A549 (cell line): ENCODE results near the gene SNX27. TPM values are rescaled to one million over a fixed set of nuclear protein-coding genes. Genes with fewer than 3 reads are reported as not detected.
"Not testable (repeated sequence)": the region's sequence is repeated elsewhere in the genome, so short reads cannot be mapped to it uniquely, and the experiment has no call there.

Source experiments
- ATAC-seq, 2 experiments: fragments of 200-7000 bp in 1 of 2; fragments of >200 bp in 1 of 2; cut with Nextera tagmentation in 1 of 2; cut with Tn5 transposase in 1 of 2; 3 replicates each; pipeline versions ENCODE4 v1.8.0 to v1.9.1; 2018 to 2020; ENCODE audit warnings: mild to moderate bottlenecking in 1 of 2, moderate library complexity in 1 of 2
- CTCF ChIA-PET: fragments of 300-600 bp; sonication (Branson Sonifier 250); formaldehyde crosslinking; extraction: SDS; loops from one replicate; lab custom pipeline; 2021; ENCODE audit warnings: antibody characterized with exemption, inconsistent platforms; lab: Yijun Ruan, JAX
- POLR2A ChIA-PET: fragments of 350-600 bp; formaldehyde crosslinking; extraction: SDS; loops from one replicate; lab custom pipeline; 2021; ENCODE audit warnings: antibody characterized with exemption, inconsistent platforms; lab: Yijun Ruan, JAX
- DNase-seq, 2 experiments: peaks; one replicate each; pipeline versions ENCODE4 v3.0.0 to v3.0.0-alpha.2; 2011 to 2016; ENCODE audit warnings: low read depth in 1 of 2, low spot score in 1 of 2
- FAIRE-seq: peaks from 2 replicates; lab custom pipeline; 2011; peaks lifted over from hg19 to GRCh38; lab: Jason Lieb, UNC
- H3K27ac ChIP-seq, 2 experiments: fragments of >200 bp; sonication (Bioruptor Twin); formaldehyde crosslinking; 3 replicates each; pipeline ENCODE4 v1.5.1; 2016 to 2017
- H3K4me1 ChIP-seq: fragments of >200 bp; sonication (Bioruptor Twin); formaldehyde crosslinking; 3 replicates; pipeline ENCODE4 v1.6.1; 2016
- H3K4me2 ChIP-seq: fragments of >200 bp; sonication (Bioruptor Twin); formaldehyde crosslinking; 3 replicates; pipeline ENCODE4 v1.6.1; 2016
- H3K4me3 ChIP-seq: fragments of >200 bp; sonication (Bioruptor Twin); formaldehyde crosslinking; 3 replicates; pipeline ENCODE4 v1.5.1; 2016
- H3K9me3 ChIP-seq: fragments of >200 bp; sonication (Bioruptor Twin); formaldehyde crosslinking; 3 replicates; pipeline ENCODE4 v1.6.1; 2016
- CHD2 ChIP-seq: fragments of 150-350 bp; IDR thresholded peaks from 2 replicates; pipeline ENCODE4 v1.6.1; 2014; ENCODE audit warnings: low read length; ENCODE audit not compliant: partially characterized antibody
- EHF ChIP-seq: fragments of 250-450 bp; sonication (Bioruptor Pico); IDR thresholded peaks from 2 replicates; pipeline ENCODE4 v1.5.0; 2020; ENCODE audit warnings: mild to moderate bottlenecking
- EHMT2 ChIP-seq: fragments of 200-600 bp; sonication (generic); IDR thresholded peaks from 2 replicates; pipeline ENCODE4 v1.6.1; 2016; ENCODE audit warnings: antibody characterized with exemption, low read depth, mild to moderate bottlenecking, moderate library complexity
- ESRRA ChIP-seq: fragments of 150-350 bp; IDR thresholded peaks from 2 replicates; pipeline ENCODE4 v1.6.1; 2014; ENCODE audit warnings: mild to moderate bottlenecking, low read length, borderline replicate concordance
- GATA3 ChIP-seq: IDR thresholded peaks from 2 replicates; pipeline ENCODE4 v1.6.1; 2012; ENCODE audit warnings: borderline replicate concordance
- HOXB5 ChIP-seq: fragments of 250-450 bp; sonication (Bioruptor Pico); IDR thresholded peaks from 2 replicates; pipeline ENCODE4 v1.5.0; 2020; ENCODE audit warnings: mild to moderate bottlenecking, moderate library complexity
- JUN ChIP-seq, 2 experiments: fragments of >200 bp; sonication (Bioruptor Twin); formaldehyde crosslinking; IDR thresholded peaks; 2 replicates in 1 of 2; 3 replicates in 1 of 2; pipeline ENCODE4 v1.6.1; 2016 to 2017
- KDM5A ChIP-seq: fragments of 200-600 bp; sonication (generic); IDR thresholded peaks from 2 replicates; pipeline ENCODE4 v1.6.1; 2016; ENCODE audit warnings: antibody characterized with exemption, mild to moderate bottlenecking
- MAFK ChIP-seq: fragments of 450-650 bp; IDR thresholded peaks from 2 replicates; pipeline ENCODE4 v1.6.1; 2014; ENCODE audit not compliant: partially characterized antibody
- PHF8 ChIP-seq: fragments of 200-600 bp; sonication (generic); IDR thresholded peaks from 2 replicates; pipeline ENCODE4 v1.6.1; 2016; ENCODE audit warnings: low read depth, mild to moderate bottlenecking, antibody characterized with exemption, moderate library complexity, borderline replicate concordance
- POLR2AphosphoS2 ChIP-seq: conservative IDR thresholded peaks from 2 replicates; pipeline ENCODE4 v1.6.1; 2012; ENCODE audit warnings: low read length, improper control_type of control experiment, inconsistent platforms
- SREBF2 ChIP-seq: fragments of 450-650 bp; IDR thresholded peaks from 2 replicates; pipeline ENCODE4 v1.6.1; 2014; ENCODE audit warnings: mild to moderate bottlenecking, moderate library complexity
- ZFP36 ChIP-seq: fragments of 450-650 bp; IDR thresholded peaks from 2 replicates; pipeline ENCODE4 v1.6.1; 2014; ENCODE audit warnings: borderline replicate concordance; ENCODE audit not compliant: partially characterized antibody
- ZSCAN20 ChIP-seq: fragments of 250-450 bp; sonication (Bioruptor Pico); IDR thresholded peaks from 2 replicates; pipeline ENCODE4 v1.8.0; 2022; ENCODE audit warnings: mild to moderate bottlenecking, moderate library complexity
- WGBS: methylation state at CpG from one replicate; pipeline ENCODE4 v1.1.6; 2017; ENCODE audit errors: missing lambda C conversion rate; 5-methylcytosine and 5-hydroxymethylcytosine counted together
- polyA plus RNA-seq, 4 experiments: library from polyadenylated mRNA; depleted of rRNA in 3 of 4; stranded (reverse); fragments of >200 nt; fragmentation: RNase III in 1 of 4; extraction: RNeasy Plus Mini Kit Qiagen cat#74134 plus additional on column Dnase treatment in 1 of 4; gene quantifications; 2 replicates in 3 of 4; 3 replicates in 1 of 4; pipeline ENCODE4 v1.2.3, GENCODE V29; 2011 to 2017
- TF ChIP-seq, protein P1 (sequence below): fragments of 200-600 bp; sonication (generic); IDR thresholded peaks from 2 replicates; pipeline ENCODE4 v1.6.1; 2016; ENCODE audit warnings: antibody characterized with exemption, mild to moderate bottlenecking, moderate library complexity
- TF ChIP-seq, protein P2 (sequence below): fragments of 150-350 bp; IDR thresholded peaks from 2 replicates; pipeline ENCODE4 v1.6.1; 2014; ENCODE audit warnings: low read depth, mild to moderate bottlenecking, low read length

Gene SNX27
- polyA plus RNA-seq, 2 of the 4 experiments (the other 2 are of a cell fraction) = 13.6 to 29.1 TPM

DNA sequence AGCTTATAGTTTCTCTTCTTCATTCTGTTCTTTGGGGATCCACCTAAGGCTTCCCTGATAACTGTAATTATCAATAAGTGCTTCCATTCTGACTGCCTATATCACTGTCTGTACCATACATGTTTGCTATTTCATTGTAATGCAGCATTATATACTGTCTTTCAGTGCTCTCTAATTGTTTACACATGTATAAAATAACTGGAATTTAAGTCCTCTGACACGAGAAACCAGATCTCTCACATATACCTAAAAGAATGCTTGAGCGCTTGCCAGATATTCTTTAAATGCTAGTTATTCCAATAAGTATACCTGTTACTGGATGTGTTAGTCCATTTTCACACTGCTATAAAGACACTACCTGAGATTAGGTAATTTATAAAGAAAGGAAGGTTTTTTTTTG lies 70.1 kb downstream of the SNX27 start:
- ChIA-PET CTCF (interaction anchor here (1.0 to 3.3 kb wide), 3 partner anchors 28 to 154 kb away, joined by 3 to 9 read pairs (median 5); no protein-coding TSS in a partner anchor), POLR2A (interaction anchor here (1.5 kb wide), 1 partner anchor 142 kb away, joined by 5 read pairs; the partner anchor contains the start of gene TUFT1)
- no peak for FAIRE-seq
- Histone ChIP-seq H3K27ac (no peak overlapping the region), H3K4me2 (no peak overlapping the region), H3K4me3 (no peak overlapping the region), H3K9me3 (no peaks in the 10 kb centered on the region), H3K4me1 (peaks cover 29% of the 10 kb centered on the region)
- TF ChIP-seq EHMT2 (no peak), HOXB5 (no peak), ZFP36 (no peak), POLR2AphosphoS2 (no peak), MAFK (no peak), KDM5A (no peak), CHD2 (no peak)
- TF ChIP-seq, protein P1, sequence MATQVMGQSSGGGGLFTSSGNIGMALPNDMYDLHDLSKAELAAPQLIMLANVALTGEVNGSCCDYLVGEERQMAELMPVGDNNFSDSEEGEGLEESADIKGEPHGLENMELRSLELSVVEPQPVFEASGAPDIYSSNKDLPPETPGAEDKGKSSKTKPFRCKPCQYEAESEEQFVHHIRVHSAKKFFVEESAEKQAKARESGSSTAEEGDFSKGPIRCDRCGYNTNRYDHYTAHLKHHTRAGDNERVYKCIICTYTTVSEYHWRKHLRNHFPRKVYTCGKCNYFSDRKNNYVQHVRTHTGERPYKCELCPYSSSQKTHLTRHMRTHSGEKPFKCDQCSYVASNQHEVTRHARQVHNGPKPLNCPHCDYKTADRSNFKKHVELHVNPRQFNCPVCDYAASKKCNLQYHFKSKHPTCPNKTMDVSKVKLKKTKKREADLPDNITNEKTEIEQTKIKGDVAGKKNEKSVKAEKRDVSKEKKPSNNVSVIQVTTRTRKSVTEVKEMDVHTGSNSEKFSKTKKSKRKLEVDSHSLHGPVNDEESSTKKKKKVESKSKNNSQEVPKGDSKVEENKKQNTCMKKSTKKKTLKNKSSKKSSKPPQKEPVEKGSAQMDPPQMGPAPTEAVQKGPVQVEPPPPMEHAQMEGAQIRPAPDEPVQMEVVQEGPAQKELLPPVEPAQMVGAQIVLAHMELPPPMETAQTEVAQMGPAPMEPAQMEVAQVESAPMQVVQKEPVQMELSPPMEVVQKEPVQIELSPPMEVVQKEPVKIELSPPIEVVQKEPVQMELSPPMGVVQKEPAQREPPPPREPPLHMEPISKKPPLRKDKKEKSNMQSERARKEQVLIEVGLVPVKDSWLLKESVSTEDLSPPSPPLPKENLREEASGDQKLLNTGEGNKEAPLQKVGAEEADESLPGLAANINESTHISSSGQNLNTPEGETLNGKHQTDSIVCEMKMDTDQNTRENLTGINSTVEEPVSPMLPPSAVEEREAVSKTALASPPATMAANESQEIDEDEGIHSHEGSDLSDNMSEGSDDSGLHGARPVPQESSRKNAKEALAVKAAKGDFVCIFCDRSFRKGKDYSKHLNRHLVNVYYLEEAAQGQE = no peak
- 85% methylated on average over 2 of the region's 2 CpGs for WGBS
- DNase-seq = no peak
- no peak for ATAC-seq

DNA sequence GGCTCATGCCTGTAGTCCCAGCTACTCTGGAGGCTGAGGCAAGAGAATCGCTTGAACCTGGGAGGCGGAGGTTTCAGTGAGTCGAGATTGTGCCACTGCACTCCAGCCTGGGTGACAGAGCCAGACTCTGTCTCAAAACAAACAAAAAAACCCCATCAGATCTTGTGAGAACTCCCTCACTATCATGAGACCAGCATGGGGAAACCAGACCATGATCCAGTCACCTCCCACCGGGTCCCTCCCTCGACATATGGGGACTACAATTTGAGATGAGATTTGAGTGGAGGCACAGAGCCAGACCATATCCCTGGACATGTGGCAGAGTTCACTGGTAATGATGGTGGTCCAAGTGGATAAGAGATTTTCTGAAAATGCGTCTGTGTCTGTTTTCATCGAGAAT lies 71.1 kb downstream of the SNX27 start:
- ATAC-seq, H3K9me3 ChIP-seq, POLR2A ChIA-PET, DNase-seq, FAIRE-seq, H3K4me2 ChIP-seq, H3K27ac ChIP-seq, H3K4me3 ChIP-seq, CTCF ChIA-PET: not testable (repeated sequence)
- peaks cover 29% of the 10 kb centered on the region for H3K4me1 ChIP-seq
- WGBS = 85% methylated on average over 7 of the region's 7 CpGs

DNA sequence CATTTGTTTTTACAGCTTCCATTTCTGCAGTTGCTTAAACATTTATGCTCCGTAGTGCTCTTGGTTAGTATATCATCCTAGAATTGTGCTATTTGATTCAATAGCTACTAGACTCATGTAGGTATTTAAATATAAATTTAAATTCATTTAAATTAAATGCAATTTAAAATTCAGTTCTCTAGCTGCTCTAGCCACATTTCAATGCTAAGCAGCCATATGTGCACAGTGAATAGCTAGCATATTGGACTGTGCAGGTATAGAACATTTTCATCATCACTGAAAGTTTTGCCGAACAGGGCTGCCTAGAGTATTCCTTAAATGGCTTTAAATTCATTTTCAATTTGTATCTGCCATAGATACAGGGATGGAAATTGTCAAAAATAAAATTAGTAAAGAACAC lies 72.3 kb downstream of the SNX27 start:
- Histone ChIP-seq H3K4me2 (no peak overlapping the region), H3K9me3 (no peaks in the 10 kb centered on the region), H3K27ac (no peak overlapping the region), H3K4me3 (no peak overlapping the region), H3K4me1 (peaks cover 29% of the 10 kb centered on the region)
- POLR2A ChIA-PET = no interaction called here
- 94% methylated on average over 2 of the region's 2 CpGs for WGBS
- ATAC-seq (no peak), FAIRE-seq (no peak), DNase-seq (no peak)
- TF ChIP-seq PHF8 (no peak), GATA3 (no peak), ZFP36 (no peak), POLR2AphosphoS2 (no peak), HOXB5 (no peak), ESRRA (no peak), SREBF2 (no peak), JUN (IDR thresholded peaks at IDR 0.05) (no peak), EHF (CRISPR knock-in tag) (no peak), EHMT2 (no peak), ZSCAN20 (no peak)
- TF ChIP-seq, protein P2, sequence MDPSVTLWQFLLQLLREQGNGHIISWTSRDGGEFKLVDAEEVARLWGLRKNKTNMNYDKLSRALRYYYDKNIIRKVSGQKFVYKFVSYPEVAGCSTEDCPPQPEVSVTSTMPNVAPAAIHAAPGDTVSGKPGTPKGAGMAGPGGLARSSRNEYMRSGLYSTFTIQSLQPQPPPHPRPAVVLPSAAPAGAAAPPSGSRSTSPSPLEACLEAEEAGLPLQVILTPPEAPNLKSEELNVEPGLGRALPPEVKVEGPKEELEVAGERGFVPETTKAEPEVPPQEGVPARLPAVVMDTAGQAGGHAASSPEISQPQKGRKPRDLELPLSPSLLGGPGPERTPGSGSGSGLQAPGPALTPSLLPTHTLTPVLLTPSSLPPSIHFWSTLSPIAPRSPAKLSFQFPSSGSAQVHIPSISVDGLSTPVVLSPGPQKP = no peak
- TF ChIP-seq, all 56 proteins: peak for 0
- CTCF ChIA-PET = interaction anchor here (0.8 to 2.0 kb wide), 4 partner anchors 9 to 153 kb away, joined by 3 to 9 read pairs (median 3); no protein-coding TSS in a partner anchor
